ENCODE results near the gene ARHGAP11A. TPM values are rescaled to one million over a fixed set of nuclear protein-coding genes. Genes with fewer than 3 reads are reported as not detected.

Gene ARHGAP11A
- total and polyA plus RNA-seq, 2 of the 13 experiments (the other 11 are each of a cell fraction or from before 2014, with no cell fraction given): 5.1 to 46.3 TPM

DNA sequence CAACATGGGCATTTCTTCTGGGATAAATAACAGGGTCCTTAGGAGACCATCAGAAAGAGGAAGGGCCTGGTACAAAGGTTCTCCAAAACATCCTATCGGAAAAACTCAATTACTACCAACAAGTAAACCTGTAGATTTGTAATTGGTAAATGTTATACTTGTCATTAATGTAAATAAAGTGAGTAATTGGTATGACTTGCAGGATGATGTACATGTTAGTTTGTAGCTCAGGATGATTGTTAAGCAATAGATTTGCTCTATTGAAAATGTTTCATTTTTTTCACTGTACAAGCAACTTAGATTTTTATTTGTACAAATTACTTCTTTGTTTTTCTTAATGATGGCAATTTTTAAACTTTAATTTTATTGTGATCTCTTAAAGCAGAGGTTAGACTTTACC, 22.4 kb downstream of the ARHGAP11A start (continued):
- TF ChIP-seq ZNF138 (CRISPR knock-in tag; IDR thresholded peaks at IDR 0.05; ENCODE audit: low read depth): no peak
- TF ChIP-seq SALL2 (CRISPR knock-in tag; IDR thresholded peaks at IDR 0.05): no peak
- TF ChIP-seq CEBPB (IDR thresholded peaks at IDR 0.05; ENCODE audit: borderline replicate concordance, low read depth, low read length): no peak
- no peak for TF ChIP-seq TBX2 (CRISPR knock-in tag; IDR thresholded peaks at IDR 0.05; ENCODE audit: borderline replicate concordance)
- no peak for TF ChIP-seq ARHGAP35 (CRISPR knock-in tag; IDR thresholded peaks at IDR 0.05; ENCODE audit: borderline replicate concordance)

- H2AFZ ChIP-seq (ENCODE audit: low read length): no peak within 1 kb of the TSS
- no peak within 1 kb of the TSS for H3K4me2 ChIP-seq (ENCODE audit: low read depth, low read length)
- no TSS peak for BruUV-seq (replicated peaks)
- 93% methylated on average over 22 of the region's 22 CpGs for WGBS (ENCODE audit: low lambda C conversion rate)
- intact Hi-C loops (cut with micrococcal nuclease; ENCODE audit: unreplicated experiment) (no loop called here), in situ Hi-C loops (cut with HindIII; ENCODE audit: extremely low pct_ligation_motif_present, low pct_unique_long_range_greater_than_20kb) (no loop called here)
- peaks cover 0 to 13% of the 10 kb centered on the region in 2 experiments; a peak in 4 of 5 replicates for H3K36me3 ChIP-seq (replicated peaks in 1 of 2; ENCODE audit: control insufficient read depth in 1 of 2, insufficient read depth in 2 of 2, low read length in 2 of 2)
- FAIRE-seq (no peak), ATAC-seq (no peak; the same call in 2 of the 3 replicates), DNase-seq (ENCODE audit: low spot score) (no peak)
- H3K9me3 ChIP-seq (ENCODE audit: low read length): no peaks in the 10 kb centered on the region
- no peak for TF ChIP-seq FOXA3 (CRISPR knock-in tag; IDR thresholded peaks at IDR 0.05)
- no peak for TF ChIP-seq MAFG (CRISPR knock-in tag; IDR thresholded peaks at IDR 0.05)
- TF ChIP-seq ZNF746 (CRISPR knock-in tag; IDR thresholded peaks at IDR 0.05): no peak
- TF ChIP-seq POLR2AphosphoS5 (IDR thresholded peaks at IDR 0.05; ENCODE audit: low read depth, low read length): 0 out of 2 replicates have a peak, but pooled peaks have one; percentile 15
- no peak for TF ChIP-seq ZFX (CRISPR knock-in tag; IDR thresholded peaks at IDR 0.05; ENCODE audit: low read depth)
- no peak for TF ChIP-seq MBNL3 (CRISPR knock-in tag; conservative IDR thresholded peaks at IDR 0.05)
- no peak for TF ChIP-seq CHCHD3 (CRISPR knock-in tag; IDR thresholded peaks at IDR 0.05)
- TF ChIP-seq, protein P1, sequence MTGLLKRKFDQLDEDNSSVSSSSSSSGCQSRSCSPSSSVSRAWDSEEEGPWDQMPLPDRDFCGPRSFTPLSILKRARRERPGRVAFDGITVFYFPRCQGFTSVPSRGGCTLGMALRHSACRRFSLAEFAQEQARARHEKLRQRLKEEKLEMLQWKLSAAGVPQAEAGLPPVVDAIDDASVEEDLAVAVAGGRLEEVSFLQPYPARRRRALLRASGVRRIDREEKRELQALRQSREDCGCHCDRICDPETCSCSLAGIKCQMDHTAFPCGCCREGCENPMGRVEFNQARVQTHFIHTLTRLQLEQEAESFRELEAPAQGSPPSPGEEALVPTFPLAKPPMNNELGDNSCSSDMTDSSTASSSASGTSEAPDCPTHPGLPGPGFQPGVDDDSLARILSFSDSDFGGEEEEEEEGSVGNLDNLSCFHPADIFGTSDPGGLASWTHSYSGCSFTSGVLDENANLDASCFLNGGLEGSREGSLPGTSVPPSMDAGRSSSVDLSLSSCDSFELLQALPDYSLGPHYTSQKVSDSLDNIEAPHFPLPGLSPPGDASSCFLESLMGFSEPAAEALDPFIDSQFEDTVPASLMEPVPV (CRISPR knock-in tag; IDR thresholded peaks at IDR 0.05): no peak
- TF ChIP-seq ZNF225 (CRISPR knock-in tag; IDR thresholded peaks at IDR 0.05): no peak
- TF ChIP-seq GATAD1 (CRISPR knock-in tag; IDR thresholded peaks at IDR 0.05): no peak
- no peak for TF ChIP-seq ZNF678 (CRISPR knock-in tag; IDR thresholded peaks at IDR 0.05)
- TF ChIP-seq AGO2 (optimal IDR thresholded peaks at IDR 0.05; ENCODE audit: low read depth, low read length): peak; percentile 93
- no peak for TF ChIP-seq ZSCAN22 (CRISPR knock-in tag; IDR thresholded peaks at IDR 0.05)
- TF ChIP-seq ETV6 (CRISPR knock-in tag; conservative IDR thresholded peaks at IDR 0.05): no peak
- no peak for TF ChIP-seq ZFYVE20 (CRISPR knock-in tag; IDR thresholded peaks at IDR 0.05; ENCODE audit: borderline replicate concordance, low read depth)
- no peak for TF ChIP-seq HES4 (CRISPR knock-in tag; IDR thresholded peaks at IDR 0.05; ENCODE audit: borderline replicate concordance)
- H4K20me1 ChIP-seq (ENCODE audit: insufficient read depth, low read length): no peaks in the 10 kb centered on the region
- no peaks in the 10 kb centered on the region; a peak in 1 of 5 replicates for H3K27me3 ChIP-seq (ENCODE audit: control insufficient read depth in 1 of 2, insufficient read depth in 2 of 2, low read length in 2 of 2)
- H3K4me1 ChIP-seq (ENCODE audit: insufficient read depth, low read length): no peaks in the 10 kb centered on the region
- H3K9ac ChIP-seq (ENCODE audit: insufficient read depth, low read depth, low read length): no peak within 1 kb of the TSS
- no peak within 1 kb of the TSS for H3K27ac ChIP-seq (ENCODE audit: extremely low read length, insufficient read depth, low read length)
- ChIA-PET CTCF (ENCODE audit: low intra/inter-chr PET ratio, low total read pairs) (no interaction called here), POLR2A (no interaction called here)
- H3K79me2 ChIP-seq (ENCODE audit: insufficient read depth, low read length): no peaks in the 10 kb centered on the region
- no peak within 1 kb of the TSS for H3K4me3 ChIP-seq (replicated peaks in 1 of 3; ENCODE audit: insufficient read depth in 1 of 3, low read depth in 2 of 3, low read length in 3 of 3)
Measured at GRCh38 chr15:32641517-32642059, 26.3 kb downstream of the ARHGAP11A start, which contains the start of gene SCG5. Gene SCG5 (plus strand): TSS chr15:32641710. CDS start chr15:32643593, 1,883 bp downstream.

Measured in HepG2 (cell line).